GM19467 (cell line): ENCODE data around the gene GPATCH2.
"Not testable (repeated sequence)": the region's sequence is repeated elsewhere in the genome, so short reads cannot be mapped to it uniquely, and the experiment has no call there.

Source experiments
- ATAC-seq: cut with Tn5 transposase; IDR thresholded peaks from one replicate; pipeline ENCODE4 v1.9.1; 2021; ENCODE audit warnings: mild to moderate bottlenecking, moderate library complexity; ENCODE audit not compliant: unreplicated experiment

The GPATCH2 gene

GRCh38 chr1:217453816-217454215 lies 177.1 kb downstream of the GPATCH2 start:
- no peak for ATAC-seq

- no peak for ATAC-seq
These were observed 181.5 kb downstream of the GPATCH2 start for GRCh38 chr1:217449370-217449769.

GRCh38 chr1:217443845-217444244 lies 187.0 kb downstream of the GPATCH2 start:
- ATAC-seq = no peak

GRCh38 chr1:217437376-217437775 lies 193.5 kb downstream of the GPATCH2 start:
- ATAC-seq = no peak

- no peak for ATAC-seq
These were observed 195.7 kb downstream of the GPATCH2 start for GRCh38 chr1:217435204-217435603.

- ATAC-seq = no peak
These were observed 197.2 kb downstream of the GPATCH2 start for GRCh38 chr1:217433664-217434063.

- no peak for ATAC-seq
These were observed 198.6 kb downstream of the GPATCH2 start for GRCh38 chr1:217432339-217432738.

GRCh38 chr1:217431395-217431794 lies 199.5 kb downstream of the GPATCH2 start:
- ATAC-seq = no peak

- ATAC-seq = no peak
These were observed 205.5 kb downstream of the GPATCH2 start for GRCh38 chr1:217425422-217425821.

GRCh38 chr1:217419194-217419551 lies 211.7 kb downstream of the GPATCH2 start:
- ATAC-seq = no peak

GRCh38 chr1:217418269-217419193 lies 212.4 kb downstream of the GPATCH2 start:
- no peak for ATAC-seq

- no peak for ATAC-seq
These were observed 213.5 kb downstream of the GPATCH2 start for GRCh38 chr1:217417363-217417762.

GRCh38 chr1:217407534-217408001 lies 223.3 kb downstream of the GPATCH2 start:
- no peak for ATAC-seq

GRCh38 chr1:217403026-217403720 lies 227.7 kb downstream of the GPATCH2 start:
- ATAC-seq = no peak

- no peak for ATAC-seq
These were observed 228.6 kb downstream of the GPATCH2 start for GRCh38 chr1:217402301-217402700.

- no peak for ATAC-seq
These were observed 237.0 kb downstream of the GPATCH2 start for GRCh38 chr1:217393896-217394295.

GRCh38 chr1:217392441-217392840 lies 238.4 kb downstream of the GPATCH2 start:
- no peak for ATAC-seq

GRCh38 chr1:217389895-217390294 lies 241.0 kb downstream of the GPATCH2 start:
- ATAC-seq = peak; percentile 58

- ATAC-seq = no peak
These were observed 242.3 kb downstream of the GPATCH2 start for GRCh38 chr1:217388522-217389065.

GRCh38 chr1:217381773-217382172 lies 249.1 kb downstream of the GPATCH2 start:
- ATAC-seq = not testable (repeated sequence)

GRCh38 chr1:217379804-217380203 lies 251.1 kb downstream of the GPATCH2 start:
- not testable (repeated sequence) for ATAC-seq

GRCh38 chr1:217379336-217379735 lies 251.6 kb downstream of the GPATCH2 start:
- no peak for ATAC-seq
